Measurements from ENCODE around the gene CCT8.

CCT8 gene, protein sequence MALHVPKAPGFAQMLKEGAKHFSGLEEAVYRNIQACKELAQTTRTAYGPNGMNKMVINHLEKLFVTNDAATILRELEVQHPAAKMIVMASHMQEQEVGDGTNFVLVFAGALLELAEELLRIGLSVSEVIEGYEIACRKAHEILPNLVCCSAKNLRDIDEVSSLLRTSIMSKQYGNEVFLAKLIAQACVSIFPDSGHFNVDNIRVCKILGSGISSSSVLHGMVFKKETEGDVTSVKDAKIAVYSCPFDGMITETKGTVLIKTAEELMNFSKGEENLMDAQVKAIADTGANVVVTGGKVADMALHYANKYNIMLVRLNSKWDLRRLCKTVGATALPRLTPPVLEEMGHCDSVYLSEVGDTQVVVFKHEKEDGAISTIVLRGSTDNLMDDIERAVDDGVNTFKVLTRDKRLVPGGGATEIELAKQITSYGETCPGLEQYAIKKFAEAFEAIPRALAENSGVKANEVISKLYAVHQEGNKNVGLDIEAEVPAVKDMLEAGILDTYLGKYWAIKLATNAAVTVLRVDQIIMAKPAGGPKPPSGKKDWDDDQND

DNA sequence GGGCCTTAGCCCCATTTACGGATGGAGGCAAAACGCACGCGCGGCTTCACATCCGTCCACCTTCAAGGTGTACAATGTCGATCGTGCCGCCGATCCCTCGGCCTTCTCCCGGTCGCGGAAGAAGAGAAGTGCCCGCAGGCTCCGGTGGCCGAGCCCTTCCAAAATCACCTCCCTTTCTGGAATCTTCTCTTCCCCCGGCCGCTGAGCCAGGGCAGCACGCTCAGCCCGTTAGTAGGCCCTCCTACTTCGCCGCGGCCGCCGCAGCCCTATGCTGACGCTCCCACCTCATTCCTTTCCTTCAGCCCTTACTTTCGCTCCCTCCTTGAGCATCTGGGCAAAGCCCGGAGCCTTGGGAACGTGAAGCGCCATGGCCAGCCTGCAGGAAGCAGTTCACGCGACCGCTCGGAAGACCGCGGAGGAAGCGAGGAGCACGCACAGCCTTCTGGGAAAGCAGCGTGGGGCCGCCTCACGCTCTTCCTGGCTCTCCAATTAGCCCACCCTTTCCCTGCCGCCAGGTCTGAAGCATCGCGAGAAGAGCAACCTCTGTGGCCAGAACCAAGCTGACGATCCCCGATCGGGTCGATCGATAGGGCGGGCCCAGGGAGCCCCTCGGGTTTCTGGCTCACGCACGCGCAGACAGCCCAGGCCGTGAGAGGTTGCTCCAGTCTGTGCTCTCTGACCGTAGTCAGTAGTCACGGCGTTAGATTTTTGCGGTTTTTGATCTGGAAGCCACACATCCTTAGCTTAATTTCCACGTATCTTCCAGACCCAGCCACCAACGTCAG is at the start of gene CCT8:
TSS of gene CCT8 (minus strand) at position 427 of the 785 bp plus-strand sequence. CDS start at position 369, 58 bp downstream.
- peak; percentile 100 for DNase-seq

- no peak for DNase-seq
Measured at GRCh38 chr21:29121759-29122158, 48.3 kb upstream of the CCT8 start.

GRCh38 chr21:29117372-29117955 is 44.0 kb upstream of the CCT8 start:
- no peak for DNase-seq

DNA sequence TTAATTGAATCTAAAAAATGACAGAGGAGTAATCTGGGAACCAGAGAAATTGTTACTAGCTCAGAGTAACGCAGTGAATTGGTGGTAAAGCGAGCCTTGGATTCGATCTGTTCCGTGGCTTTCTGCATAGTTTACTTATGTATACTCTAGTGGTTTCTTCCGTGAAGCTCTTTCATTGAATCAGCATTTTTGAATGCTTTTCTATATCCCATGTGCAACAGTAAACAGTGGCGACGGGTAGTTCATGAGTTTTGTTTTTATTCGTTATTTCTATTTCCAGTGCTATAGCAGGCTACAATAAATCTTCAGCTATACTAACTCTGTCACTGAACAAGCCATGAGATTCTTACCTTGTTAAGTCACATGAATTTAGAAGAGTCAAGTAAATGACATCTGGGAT is 42.5 kb upstream of the CCT8 start:
- DNase-seq, result no peak

DNA sequence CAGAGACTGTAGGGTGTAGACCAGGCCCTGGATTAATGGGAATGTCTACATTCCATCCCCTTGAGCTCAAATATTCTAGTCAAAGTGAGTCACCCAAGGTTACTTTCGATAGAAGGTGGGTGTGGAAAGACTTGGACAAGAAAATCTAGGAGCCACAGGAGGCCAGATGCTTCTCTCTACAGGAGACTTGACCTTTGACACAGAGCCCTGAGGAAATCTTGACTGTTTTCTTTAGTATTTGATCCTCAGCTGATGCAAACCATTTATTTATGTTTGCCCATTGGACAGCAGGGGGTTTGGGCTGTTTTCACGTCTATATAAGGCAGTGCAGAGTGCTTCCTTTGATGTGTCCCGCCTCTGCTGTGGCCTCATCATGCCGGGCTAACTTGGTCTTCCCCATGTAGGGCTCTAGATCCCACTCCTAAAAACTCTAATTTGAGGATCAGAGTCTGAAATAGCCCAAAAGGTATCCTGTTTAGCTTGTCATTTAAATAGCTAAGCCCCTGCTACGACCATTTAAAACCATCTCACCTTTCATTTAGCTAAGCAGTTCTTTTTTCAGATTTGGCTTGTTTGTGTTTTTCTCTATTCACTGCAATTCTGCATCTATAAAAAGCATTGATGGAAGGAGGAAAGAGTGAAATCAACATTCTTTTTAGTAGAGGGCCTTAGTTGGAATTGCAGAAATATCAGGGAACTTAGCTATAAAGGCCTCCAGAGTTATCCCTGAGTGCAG is 41.5 kb upstream of the CCT8 start:
- DNase-seq, result peak; percentile 95

DNA sequence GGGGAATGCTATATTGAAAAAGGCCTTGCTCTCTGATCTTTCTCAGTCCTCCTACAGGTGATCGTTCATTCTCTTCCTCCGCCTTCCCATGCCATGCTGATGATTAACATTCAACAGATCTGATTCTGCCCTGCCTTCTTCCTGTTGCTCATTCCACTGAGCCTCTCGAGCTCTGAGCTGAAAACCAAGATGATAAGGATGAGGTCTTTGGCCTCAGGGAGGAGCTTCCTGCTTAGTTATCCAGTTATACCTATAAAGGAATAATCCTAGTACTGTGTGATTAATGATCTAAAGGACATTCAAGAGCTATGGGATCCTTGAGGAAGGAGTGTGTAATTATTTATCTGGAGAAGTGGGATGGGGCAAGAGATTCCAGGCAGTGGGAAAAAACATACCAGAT is 31.8 kb upstream of the CCT8 start:
- peak; percentile 64 for DNase-seq

DNA sequence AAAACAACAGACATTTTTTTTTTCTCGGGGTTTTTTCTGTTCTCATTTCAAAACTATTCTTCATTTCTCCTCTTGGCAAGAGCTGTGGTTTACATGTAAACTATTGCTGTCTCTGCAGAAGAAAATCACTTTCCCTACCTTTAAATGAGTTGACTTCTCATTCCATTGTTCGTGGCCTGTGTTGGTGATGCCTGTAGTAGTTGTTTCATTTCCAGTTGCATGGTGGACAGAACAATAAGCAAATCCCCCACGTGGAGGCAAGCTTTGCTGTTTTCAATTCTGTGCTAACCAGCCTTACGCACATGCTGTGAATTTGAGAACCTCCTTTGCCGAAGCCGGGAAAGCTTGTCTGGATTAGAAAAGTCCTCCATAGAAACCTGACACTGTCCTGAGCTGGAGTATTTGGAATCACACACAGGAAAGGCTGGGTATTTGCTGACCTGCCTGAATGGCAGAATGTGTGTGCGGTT is 30.8 kb upstream of the CCT8 start:
- DNase-seq, result no peak

DNA sequence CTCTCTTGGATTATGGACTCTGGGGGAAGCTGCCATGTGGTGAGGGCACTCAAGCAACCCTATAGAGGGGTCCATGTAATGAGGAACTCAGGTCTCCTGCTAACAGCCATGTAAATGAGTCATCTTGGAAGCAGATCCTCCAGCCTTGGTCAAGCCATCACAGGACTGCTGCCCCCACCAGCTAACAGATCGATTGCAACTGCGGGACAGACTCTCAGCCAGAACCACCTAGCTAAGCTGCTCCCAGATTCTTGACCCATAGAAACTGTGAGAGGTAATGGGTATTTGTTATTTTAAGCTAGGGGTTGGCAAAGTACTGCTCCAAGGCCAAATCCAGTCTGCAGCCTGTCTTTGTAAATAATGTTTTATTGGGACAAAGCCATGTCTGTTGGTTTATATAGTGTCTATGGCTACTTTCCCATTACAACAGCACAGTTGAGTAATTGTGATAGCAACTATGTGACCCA is 29.4 kb upstream of the CCT8 start:
- no peak for DNase-seq

DNA sequence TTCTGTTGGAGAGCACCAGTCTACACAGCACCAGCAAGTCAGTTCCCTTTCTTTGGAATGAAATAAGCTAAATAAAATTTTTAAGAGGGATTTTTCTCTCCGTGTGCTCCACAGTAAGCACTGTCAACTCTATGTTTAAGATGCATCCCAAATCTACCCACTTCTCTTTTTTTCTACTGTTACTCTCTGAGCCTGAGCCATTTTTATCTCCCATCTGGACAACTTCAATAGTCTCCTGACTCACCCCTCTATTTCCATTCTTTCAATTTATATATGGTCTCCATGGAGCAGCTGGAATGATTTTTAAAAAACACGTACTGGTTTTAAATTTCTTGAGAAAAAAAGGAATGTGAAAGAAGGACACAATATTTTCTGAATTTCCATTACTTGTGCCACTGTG is 24.7 kb upstream of the CCT8 start:
- DNase-seq, result no peak

DNA sequence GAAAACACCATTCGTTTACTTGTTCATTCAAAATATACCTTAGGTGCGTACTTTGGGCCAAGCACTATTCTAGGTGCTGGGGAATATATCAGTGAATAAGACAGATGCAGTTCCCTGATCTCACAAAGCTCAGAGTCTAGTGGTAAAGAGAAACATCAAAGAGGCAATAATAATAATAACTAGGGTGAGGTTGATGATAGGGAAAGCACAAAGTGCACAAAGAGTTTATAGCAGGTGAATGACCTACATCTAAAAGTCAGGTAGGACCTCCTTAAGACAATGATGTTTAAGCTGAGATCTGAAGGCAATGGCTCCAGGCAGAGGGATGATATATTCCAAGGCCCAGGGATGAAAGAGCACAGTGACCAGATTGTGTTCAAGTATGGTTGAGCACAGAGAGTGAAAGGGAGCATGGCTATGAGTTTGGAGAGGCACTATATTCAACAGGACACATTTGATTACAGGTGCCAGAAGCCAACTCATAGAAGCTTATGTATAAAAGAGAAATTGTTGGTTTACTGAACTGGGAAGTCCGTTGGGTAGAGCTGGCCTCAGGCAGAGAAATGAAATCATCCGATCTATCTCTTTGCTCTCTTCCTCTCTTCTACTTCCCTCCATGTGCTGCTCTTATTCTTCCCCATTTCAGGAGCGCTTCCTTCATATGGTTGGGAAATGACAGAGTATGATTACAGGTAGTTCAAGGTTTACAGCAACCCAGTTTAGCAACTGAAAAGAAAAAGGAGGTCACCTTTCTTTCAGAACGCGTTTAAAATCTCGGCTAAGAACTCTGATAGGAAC is 23.0 kb upstream of the CCT8 start:
- DNase-seq, result no peak

DNA sequence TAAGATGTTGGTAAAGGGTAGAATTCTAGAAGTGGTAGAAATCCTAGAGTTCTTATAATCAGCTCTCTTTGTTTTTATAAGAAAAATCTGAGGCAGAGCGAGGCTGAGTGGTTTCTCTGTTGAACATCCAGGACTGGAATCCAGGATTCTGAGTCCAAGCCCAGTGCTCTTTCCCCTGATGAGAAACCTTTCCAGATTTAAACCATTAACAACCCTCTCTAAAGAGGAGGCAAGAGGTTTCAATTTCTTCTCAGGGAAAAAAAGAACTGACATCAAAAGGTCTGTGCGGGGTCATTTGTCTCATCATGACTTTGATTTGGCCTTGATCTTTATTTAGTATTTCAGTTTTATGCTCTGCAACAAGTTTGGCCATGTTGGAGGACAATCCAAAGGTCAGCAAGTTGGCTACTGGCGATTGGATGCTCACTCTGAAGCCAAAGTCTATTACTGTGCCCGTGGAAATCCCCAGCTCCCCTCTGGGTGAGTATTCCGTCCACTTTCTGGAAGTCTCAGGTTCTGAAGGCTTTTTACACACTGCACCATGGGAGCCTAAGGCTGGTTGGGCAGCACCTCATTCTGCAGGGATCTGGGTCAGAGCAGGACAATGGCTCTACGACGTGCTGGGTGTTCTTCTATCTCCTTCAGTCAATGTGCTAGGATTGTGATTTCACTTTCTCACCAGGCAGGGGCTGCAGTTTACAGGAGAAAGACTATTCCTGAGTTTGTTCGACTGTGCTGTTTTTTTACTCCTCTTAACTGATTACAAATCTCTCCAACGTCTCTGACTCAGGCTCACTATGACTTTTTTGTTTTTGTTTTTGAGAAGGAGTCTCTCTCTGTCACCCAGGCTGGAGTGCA is 18.9 kb upstream of the CCT8 start:
- peak; percentile 77 for DNase-seq

GRCh38 chr21:29091033-29091432 is 17.6 kb upstream of the CCT8 start:
- peak; percentile 94 for DNase-seq

GRCh38 chr21:29085106-29085752 is 11.8 kb upstream of the CCT8 start:
- DNase-seq, result no peak

DNA sequence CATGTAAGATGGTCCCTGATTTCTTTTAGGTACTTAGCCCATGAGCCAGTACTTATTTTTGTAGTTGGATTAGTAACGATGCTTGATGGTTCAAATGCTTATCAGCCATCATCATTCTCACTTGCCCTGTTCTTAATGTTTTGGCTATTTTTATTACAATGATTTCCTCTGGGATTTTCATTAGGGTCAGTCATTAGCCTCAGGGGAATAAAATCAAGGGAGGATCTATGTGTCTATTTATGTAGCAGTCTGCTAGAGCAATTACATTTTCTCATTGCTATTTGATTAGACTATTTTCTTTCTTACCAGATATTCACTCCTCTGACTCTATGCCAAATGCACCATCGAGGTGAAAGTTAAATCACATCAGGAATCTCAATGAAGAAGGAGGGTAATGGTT is 10.9 kb upstream of the CCT8 start:
- DNase-seq, result no peak

DNA sequence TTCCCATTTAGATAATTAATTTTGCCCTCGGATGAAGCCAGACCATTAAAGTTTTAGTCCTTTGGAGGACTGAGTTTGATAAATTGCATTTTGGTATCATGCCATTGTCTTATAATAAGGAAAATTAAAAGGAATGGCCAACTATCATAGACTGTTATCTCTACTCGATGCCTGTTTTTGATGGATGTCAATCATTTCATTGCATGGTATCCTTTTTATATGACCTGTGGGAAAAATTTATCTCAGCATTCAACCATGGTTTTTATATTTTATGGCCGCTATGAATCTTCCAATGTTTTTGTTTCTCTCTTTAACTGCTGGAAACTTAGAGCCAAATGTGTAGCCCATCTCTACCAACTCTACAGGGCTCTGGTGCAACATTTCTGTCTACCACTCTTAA is 9.9 kb upstream of the CCT8 start:
- no peak for DNase-seq

- no peak for DNase-seq
Measured at GRCh38 chr21:29082046-29082815, 8.8 kb upstream of the CCT8 start.

- no peak for DNase-seq
Measured at GRCh38 chr21:29080454-29080941, 7.0 kb upstream of the CCT8 start.

- DNase-seq, result peak; percentile 33
Measured at GRCh38 chr21:29078869-29079767, 5.7 kb upstream of the CCT8 start.
